ENCODE measurements around the gene SOST.

SOST gene

DNA sequence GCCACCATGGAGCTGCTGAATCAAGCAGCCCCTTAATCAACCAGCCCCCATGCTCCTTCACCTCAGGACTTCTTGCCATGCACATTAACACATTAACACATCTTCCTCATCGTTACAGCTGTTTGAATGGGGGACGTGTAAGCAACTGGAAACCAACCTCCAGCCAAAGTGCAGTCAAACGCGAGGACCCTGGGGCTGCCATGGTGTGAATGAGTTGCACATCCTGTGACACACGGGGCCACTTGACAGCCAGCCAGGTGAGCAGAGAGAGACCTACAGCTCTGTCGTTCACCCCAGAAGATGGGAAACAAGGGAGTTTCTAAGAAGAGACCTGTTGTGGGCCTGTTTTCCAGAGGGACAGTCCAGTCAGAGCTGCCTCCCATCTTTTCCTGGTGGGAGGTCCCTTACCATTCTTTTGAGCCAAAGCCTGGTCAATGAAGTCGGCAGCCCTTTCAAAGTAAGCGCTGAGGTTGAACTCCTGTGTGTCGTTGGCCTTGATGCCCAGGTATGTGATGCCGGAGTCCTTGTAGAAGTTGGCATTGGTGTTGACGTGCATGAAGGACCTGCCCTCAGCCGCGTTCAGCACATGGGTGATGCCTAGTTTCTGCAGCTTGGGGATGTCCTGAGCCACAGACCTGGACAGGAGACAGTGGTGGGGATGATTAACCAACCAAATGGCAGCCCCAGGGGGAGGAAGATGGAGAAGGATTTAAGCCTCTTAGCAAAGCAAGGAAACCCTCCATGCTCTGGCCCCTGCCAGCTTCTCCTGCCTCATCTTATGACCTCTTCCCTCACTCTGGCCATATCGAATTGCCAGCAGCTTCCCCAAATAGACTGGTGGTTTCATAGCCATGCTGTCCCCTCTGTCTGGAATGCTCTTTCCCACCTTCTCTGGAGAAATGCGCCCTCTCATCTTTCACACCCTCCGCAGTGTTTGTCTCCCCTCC is 16.0 kb upstream of the SOST start:
- DNase-seq, result no peak

DNA sequence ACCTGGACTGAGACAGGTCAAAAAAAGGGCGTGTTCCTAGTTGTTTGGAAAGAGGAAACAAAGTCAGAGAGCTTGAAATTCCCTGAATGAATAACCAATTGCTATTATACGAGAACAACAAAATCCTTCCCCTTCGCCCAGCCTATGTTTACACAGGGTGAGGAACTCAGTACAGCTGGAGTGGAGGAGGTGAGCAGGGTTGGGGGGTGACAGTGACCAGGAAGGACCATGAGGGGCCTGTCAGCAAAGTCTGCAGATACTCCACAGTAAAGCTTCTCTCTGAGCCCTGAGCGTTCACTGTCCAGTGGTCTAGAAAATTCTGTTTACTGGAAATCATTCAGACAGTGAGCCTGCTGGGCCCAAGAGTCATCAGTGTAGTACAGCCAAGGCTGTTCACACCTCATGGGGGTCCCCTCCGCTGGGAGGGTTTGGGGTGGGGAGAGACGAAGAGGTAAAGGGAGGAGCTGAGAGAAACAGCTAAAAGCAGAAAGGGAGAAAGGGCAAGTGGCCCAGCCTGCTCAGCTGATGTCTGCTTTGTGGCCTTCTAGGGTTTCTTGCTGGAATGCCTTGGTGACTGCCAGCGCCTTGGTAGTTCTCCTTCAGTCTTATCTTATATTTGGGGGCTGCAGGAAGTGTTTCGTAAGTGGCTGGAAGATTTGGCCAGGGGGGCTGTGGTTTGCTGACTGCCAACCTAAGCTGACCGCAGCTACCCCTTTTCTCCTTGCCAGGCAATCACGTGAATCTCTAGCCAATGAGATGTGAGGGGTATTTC is 14.5 kb upstream of the SOST start:
- peak; percentile 56 for DNase-seq

DNA sequence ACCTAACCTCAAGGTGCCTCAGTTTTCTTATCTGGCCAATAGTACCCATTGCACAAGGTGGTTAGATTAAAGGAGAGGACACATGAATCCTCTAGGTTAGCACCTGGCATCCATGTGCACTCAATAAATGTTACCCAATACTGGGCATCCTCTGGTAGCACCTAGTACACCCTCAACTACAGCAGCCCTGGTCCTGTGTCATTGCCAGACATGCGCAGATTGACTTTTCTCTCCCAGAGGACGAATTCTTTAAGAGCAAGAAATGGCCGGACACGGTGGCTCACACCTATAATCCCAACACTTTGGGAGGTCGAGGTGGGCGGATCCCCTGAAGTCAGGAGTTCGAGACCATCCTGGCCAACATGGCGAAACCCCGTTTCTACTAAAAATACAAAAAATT is 12.9 kb upstream of the SOST start:
- DNase-seq, result no peak

DNA sequence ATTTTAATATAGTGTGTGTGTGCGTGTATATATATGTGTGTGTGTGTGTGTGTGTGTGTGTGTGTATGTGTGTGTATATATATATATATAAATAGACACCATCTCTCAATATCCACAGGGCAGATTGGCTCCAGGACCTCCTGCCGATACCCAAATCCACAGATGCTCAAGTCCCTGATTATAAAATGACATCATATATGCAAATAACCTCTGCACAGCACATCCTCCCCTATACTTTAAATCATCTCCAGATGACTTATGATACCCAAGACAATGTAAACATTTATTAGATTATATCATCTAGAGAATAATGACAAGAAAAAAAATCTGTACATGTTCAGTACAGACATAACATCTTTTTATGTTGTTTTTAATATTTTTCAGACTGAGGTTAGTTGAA is 12.4 kb upstream of the SOST start:
- no peak for DNase-seq

DNA sequence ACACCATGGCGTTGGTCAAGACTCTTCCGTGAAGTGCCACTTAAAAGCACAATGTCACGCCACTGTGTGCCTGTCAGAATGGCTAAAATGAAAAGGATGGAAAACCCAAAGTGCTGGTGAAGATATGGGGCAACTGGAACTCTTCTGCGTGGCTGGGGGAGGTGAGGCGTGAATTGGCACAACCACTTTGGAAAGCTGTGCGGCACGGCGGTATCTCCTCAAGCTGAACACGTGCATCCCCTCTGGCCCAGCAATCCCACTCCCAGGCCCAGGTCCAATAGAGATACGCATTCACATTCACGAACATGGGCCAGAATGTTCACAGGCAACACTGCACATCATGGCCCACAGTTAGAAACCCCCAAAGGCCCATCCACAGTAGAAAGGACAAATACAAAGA is 11.3 kb upstream of the SOST start:
- DNase-seq, result no peak

DNA sequence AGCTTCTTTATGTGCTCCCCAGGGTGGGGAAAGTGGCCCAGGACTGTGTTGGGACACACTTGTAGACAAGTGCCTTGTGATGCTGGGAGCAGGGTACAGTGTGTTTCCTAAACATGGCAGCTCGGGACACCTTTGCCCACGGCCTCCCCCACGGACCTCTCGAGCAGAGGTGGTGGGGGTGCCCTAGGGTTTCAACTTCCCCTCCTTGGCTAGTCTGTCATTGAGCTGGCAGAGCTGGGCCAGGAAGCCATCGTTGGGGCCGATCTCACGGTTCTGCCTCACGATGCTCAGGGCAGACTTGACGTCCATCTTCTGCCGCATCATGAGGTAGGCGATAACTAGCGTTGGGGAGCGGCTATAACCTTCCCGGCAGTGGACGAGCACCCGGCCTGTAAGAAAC is 10.8 kb upstream of the SOST start:
- DNase-seq, result no peak

DNA sequence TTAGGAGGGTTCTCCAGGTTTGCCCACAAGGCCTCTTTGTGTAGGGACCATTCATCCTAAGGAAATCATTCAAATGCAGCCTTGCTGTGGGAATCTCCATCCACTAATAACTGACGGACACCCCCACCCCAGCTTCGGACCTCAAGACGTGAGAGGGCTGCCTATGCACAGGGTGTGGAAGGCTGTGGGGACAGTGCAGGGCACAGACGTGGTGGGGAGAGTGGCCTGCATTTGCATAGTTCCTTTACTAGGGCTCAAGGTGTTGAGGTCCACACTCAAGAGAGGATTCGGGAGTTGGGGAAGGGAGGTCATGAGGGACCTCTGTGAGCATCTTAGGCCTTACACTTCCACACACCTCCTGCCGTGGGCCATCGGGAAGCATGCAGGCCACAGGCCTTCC is 10.4 kb upstream of the SOST start:
- no peak for DNase-seq

DNA sequence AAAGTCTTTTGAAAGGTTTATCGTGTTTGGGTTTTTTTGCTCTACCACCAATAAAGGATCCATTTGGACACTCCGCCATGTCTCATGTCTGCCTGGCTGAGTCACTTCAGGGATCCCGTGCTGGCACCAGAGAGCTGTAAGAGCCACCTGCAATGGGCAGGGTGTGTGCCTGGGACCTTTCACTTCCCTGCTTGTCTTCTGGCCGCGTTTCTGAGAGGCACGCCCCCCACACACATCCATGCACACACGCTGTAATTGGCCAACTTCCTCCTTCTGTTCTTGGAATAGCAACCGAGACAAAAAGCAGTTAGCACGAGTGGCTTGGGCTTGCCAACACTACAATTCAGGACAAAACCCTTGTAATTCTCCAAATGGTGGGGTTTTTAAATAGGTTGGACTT is 9.8 kb upstream of the SOST start:
- peak; percentile 65 for DNase-seq

DNA sequence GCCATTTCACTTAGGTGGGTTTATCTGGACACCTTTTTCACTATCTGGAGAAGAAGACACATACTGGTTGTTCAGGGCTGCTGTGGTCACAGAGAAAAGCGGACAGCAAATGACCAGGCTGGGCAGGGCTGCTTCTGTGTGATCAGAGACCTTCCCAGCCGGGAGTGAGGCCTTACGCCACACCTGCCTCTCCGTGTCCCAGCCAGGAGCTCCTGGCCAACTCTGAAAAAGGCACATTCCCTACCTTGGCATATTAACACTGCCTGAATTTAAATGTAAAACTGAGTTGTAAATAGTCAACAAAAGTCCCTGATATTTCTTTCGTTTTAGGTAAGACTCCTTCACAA is 9.1 kb upstream of the SOST start:
- no peak for DNase-seq

DNA sequence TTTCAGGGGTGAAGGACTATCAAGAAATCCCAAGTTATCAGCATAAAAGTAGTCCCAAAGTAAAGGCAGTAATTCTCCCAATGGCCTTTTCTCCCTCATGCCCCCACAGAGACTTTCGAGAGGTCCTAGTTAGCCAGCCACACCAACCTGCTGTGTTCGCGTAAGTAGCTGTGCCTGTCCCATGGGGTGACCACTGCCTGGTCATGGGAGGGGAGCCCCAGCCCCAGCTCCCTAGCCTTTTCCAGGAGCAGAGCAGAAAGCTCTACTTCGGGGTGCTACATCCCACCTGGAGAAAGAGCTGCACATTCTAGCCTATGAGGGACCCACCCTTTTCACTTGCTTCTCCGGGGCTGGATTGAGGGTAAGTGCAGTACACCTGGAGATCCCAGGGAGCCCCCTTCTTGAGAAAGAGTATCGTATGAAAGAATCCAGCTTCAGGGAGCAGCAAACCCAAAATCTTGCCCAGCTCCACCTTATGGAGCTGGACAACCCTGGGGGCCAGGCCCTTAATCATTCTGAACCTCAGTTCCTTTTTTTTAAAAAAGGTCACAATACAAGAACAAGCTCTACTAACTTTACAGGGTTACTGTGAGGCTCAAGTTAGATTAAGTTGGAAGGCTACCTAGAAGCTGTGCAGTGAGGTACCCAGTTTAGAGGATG is 8.6 kb upstream of the SOST start:
- no peak for DNase-seq

DNA sequence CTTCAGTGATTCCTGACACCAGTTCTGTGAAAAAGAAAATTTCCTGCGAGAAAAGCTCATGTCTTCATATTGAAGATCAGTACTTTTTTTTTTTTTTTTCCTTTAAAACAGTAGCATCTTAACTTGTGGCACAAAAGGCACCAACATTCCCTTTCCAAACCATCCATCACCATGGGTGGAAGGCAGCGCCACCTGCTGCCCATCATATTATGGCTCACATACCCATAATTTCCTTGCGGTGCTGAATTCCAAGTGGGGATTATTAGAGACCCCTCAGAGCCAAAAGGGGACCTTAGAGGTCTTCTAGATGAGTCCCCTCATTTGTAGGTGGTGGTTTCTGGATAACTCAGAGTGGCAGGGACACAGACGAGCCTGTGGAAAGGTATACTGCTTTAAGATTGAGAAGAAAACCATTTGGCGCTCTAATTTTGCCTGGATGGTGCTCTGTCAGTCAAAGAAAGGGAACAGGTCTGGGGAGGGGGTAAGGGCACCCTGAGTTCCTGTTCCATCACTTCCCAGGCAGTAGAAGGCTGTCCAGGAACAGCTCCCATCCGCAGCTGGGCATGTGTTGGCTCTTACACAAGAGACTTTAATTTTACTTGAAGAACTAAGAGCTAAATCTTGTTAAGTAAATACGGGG is 7.9 kb upstream of the SOST start:
- no peak for DNase-seq

DNA sequence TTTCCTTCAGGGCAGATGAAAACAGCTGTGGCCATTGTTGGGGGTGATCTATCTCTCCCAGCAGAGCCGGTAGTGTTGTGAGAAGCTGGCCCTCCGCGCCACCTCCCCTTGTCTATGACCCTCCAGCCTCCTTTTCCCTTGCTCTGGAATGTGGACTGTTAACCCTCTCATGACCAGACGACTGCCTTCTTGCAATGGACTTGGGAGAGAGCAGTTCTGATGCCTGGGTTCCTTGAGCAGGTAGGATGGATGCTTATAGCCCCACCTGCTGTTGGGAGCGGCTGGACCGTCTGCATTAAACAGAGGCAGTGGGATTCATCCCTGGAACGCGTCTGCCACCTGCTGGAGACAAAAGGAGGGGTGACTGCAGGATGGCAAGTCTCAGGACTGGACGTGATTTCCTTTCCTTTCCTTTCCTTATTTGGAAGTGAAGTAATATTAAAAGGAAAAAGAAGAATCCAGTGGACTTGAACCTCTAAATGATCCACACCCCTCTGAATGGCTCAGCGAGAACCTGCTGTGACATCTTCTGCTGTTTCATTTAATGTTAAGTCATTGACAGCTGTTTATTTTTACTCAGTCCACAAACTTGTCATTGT is 1.8 kb upstream of the SOST start:
- DNase-seq, result peak; percentile 83

DNA sequence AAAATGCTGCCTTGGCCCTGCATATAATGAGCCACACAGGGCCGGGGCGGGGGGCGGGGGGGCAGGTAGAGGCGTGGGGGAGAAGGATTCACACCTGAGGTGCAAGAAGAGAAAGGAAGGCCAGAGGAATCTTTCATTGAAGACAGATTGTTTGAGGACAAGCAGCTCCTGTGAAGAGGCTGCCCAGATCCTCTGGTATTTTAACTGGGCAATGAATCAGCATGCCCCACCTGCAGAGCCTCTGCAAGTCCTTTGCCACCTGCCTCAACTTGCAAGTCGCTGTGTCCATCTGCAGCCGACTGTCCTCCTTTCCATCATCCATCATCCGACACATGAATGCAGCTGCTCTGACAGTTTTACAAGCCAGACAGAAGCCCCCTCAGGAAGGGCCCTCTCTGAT is 1.2 kb upstream of the SOST start:
- no peak for DNase-seq

DNA sequence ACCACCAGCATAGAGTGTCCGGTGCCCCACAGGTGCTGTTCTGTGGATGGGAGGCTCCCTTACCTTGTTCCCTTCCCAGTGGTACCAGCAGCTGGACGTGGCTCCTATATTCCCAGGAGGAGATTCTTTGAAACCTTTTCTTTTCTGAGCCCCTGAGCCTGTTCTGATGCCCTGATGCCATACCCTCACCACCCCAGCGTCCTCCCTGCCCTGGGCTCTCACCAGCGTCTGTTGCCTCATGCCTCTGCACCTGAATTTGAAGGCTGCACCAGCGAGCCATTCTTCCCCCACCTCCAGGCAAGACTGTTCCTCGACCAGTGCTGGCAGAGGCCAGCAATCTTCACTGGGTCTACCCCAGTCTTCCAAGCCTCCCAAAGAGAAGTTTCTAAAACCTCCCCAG is 505 bp downstream of the SOST start:
- DNase-seq, result no peak

DNA sequence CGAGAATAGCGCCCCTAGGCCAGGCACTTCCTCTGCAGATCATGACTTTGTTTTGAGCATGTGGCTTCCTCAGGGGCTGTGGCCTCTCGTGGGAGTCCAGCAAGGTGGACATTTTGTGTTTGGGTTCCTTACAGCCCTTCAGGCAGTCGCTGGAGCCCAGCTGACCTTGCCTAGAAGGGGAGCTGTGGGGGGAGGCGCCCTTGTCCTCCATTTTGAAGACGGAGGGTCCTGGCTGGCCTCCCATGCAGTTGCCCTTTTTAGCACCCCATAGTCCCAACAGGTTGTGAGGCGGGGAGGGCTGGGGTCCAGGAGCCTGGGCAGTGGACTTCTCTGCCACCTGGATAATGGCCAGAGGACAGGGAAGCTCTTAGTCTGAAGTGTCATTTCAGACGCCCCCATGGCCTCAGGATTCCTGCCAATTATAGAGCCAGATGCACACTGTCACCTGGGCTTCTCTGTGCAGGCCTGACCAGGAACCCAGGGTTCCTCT is 1.4 kb downstream of the SOST start:
- DNase-seq, result no peak

DNA sequence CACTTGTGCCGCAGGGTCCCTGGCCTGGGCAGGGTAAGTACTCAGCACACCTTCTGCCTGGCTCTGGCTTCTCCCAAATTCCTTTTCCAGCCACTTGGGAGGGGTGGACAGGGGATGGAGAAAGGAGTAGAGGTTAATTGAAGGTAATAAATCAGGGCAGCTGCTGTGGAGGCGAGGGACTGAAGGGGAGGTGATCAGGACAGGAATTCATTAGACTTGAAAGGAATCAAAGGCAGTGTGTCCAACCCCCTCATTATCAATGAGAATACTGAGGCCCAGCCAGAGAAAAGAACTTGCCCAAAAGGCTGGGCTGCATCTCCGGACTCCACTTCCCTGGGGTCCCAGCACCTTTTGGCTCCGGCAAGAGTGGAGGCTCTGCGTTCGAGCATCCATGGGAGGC is 2.4 kb downstream of the SOST start:
- no peak for DNase-seq

DNA sequence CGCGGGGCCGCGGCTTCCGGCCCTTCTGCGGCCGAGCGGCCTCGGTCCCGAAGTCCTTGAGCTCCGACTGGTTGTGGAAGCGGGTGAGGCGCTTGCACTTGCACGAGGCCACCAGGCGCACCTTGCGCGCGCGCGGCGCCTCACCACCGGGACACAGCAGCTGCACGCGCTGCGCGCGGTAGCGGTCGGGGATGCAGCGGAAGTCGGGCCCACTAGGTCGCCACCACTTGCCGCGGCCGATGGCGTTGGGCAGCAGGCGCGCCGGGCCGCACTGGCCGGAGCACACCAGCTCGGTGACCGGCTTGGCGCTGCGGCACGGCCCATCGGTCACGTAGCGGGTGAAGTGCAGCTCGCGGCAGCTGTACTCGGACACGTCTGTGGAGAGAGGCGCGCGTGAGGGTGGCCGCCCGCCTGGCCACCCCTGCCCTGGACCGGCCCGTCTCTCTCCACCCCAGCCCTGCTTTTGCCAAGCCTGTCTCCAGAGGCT is 3.2 kb downstream of the SOST start:
- no peak for DNase-seq

DNA sequence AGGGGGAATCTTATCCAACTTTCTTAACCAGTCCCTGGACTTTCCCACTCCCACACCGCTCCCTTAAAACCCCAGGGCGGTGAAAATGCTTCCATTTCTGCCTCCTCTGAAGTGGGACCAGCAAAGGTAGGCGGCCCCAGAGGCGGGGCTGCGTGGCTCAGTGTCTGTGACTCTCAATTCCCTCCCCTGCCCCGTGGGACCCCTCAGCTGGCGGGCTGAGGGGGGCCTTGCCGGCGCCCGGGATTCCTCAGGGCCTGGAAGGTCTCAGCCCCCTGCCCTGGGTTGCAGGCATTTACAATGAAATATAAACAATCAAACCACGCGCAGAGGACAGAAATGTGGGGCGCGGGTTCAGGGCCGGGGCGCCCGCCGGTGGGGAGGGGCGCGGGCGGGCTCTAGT is 3.6 kb downstream of the SOST start:
- no peak for DNase-seq

DNA sequence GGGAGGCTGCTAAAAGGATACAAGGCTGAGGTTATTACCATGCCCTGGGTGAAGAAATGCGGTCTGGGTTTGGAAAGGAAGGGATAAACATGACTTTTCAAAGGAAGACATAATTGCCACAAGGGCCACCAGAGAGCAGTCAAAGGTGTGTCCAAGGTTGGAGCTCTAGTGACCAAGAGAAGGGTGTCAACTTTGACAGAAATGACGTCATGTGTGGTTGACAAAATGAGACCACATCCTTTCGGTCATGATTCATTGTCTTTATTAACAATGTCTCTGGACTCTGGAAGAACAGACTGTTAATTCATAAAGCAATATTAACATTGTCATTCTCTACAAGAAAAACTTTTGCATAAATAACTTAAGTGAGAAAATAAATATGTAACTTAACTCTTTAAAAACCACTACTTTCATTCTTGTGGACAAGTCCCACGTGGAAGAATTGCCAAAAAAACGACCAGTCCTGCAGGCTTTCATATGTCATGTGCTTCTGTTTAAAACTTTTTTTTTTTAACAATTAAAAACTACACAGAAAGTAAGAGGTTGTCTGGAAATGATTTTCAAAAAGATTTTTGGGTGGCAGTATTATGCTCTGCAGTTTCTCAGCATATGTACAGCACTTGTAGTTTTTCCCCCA is 5.0 kb downstream of the SOST start:
- no peak for DNase-seq

DNA sequence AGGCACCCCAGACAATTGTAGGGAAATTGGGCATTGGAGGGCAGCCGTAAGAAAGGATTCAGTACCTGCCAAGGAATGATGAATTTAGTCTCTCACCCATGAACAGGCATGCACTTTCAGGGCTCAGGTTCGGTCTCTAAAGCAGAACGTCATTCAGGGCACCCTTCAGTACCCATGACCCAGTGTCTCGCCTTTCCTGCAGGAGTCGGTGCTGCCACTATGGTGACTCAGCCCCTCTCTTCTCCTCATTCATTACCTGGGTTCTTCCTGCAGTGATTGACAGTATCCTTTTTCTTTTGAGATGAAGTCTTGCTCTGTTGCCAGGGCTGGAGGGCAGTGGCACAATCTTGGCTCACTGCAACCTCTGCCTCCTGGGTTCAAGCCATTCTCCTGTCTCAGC is 8.4 kb downstream of the SOST start:
- no peak for DNase-seq

DNA sequence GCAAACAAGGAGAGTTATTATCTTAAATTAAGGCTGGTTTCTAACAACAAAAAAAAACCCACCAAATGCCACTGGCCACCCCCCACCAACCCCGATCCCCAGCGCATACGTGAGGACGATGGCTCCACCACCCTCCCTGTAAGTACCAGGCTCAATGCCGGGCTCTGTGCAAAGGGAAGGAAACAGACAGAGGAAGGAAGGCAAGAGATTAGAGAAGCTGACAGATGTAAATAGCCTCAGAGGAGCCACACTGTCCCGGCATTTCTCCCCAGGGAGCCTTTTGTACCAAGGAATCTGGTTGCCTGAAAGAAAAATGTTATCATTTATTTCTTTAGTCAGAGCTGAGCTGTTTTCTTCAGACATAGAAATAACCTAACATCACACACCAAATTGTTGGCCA is 13.1 kb downstream of the SOST start:
- no peak for DNase-seq

DNA sequence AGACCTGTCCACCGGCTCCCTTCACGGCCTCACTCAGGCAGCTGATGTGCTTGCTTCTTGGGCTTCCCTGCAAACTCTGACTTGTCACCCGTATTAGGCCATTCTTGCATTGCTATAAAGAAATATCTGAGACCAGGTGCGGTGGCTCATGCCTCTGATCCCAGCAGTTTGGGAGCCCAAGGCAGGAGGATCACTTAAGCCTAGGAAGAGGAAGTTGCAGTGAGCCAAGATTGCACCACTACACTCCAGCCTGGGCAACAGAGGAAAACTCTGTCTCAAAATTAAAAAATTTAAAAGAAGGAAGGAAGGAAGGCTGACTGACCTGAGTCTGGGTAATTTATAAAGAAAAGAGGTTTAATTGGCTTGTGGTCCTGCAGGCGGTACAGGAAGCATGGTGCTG is 17.0 kb downstream of the SOST start:
- DNase-seq, result no peak
